ENCODE measurements around the gene AXDND1. TPM values are rescaled to one million over a fixed set of nuclear protein-coding genes. Genes with fewer than 3 reads are reported as not detected.

The AXDND1 gene
- total RNA-seq, 1 experiment from 2014 or later, result 0.48 TPM

DNA sequence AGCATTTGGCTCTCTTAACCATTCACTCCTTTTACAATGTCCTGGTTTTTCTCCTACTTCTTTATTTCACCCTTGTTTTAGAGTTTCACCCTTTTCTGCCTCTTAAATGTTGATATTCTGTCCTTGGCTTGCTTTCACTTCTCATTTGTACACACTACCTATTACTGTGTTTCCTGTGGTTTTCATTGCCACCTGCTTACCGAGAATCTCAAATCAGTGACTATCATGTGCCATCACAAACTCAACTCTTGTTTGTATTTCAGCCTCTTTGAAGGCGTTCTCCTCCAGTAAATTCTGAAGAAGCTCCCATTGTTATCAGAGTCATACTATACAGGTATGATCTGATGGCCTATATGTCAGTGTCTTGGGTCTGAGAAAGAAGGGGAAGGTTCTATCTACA lies 144.3 kb downstream of the AXDND1 start:
- H3K4ac ChIP-seq (ENCODE audit: low read depth, low read length), result no peak overlapping the region
- no peak overlapping the region for H2BK120ac ChIP-seq (ENCODE audit: low read depth, low read length, poor library complexity, severe bottlenecking)
- Mint-ChIP-seq H3K4me3 (no peak overlapping the region), H3K27me3 (ENCODE audit: low read depth) (no peaks in the 10 kb centered on the region; the same call in 1 of the 2 replicates), H3K9me3 (peaks cover 5 to 17% of the 10 kb centered on the region in 2 experiments; a peak in 4 of 5 replicates), H3K36me3 (ENCODE audit: insufficient read depth in 1 of 3, low read depth in 3 of 3) (peaks cover 0 to 2% (median 0%) of the 10 kb centered on the region in 3 experiments; a peak in 1 of 7 replicates), H3K4me1 (peaks cover 0 to 6% of the 10 kb centered on the region in 2 experiments; a peak in 1 of 4 replicates), H3K27ac (no peak overlapping the region)
- no peak overlapping the region for H4K8ac ChIP-seq (replicated peaks; ENCODE audit: insufficient read length, low read depth, low read length)
- H3K18ac ChIP-seq (ENCODE audit: insufficient read length, low read depth, low read length), result no peak overlapping the region
- no peaks in the 10 kb centered on the region for H3K4me1 ChIP-seq (ENCODE audit: insufficient read depth, low read length)
- no peak overlapping the region for H3K23ac ChIP-seq (ENCODE audit: insufficient read length, low read depth, low read length)
- no peak overlapping the region for H2BK12ac ChIP-seq (ENCODE audit: insufficient read length, low read depth, low read length)
- H3K56ac ChIP-seq (ENCODE audit: insufficient read length, low read depth, low read length), result no peak overlapping the region
- no peaks in the 10 kb centered on the region for H3K79me2 ChIP-seq (ENCODE audit: insufficient read depth, low read length)
- no peak overlapping the region for H3K9ac ChIP-seq (ENCODE audit: extremely low read depth, insufficient read length, low read length)
- H3T11ph ChIP-seq (ENCODE audit: low read length), result no peak overlapping the region
- no peak overlapping the region for H2AK5ac ChIP-seq (ENCODE audit: insufficient read length, low read length)
- no peaks in the 10 kb centered on the region for H3K27me3 ChIP-seq (ENCODE audit: insufficient read depth, low read length)
- H3K23me2 ChIP-seq (ENCODE audit: insufficient read length, low read depth, low read length, poor library complexity, severe bottlenecking), result no peaks in the 10 kb centered on the region
- no peaks in the 10 kb centered on the region for H3K79me1 ChIP-seq (ENCODE audit: insufficient read depth, low read depth, low read length, poor library complexity, severe bottlenecking)
- H2AFZ ChIP-seq (ENCODE audit: low read length), result no peak overlapping the region
- H2BK20ac ChIP-seq (ENCODE audit: low read depth, low read length, poor library complexity, severe bottlenecking), result no peak overlapping the region
- no peak overlapping the region for H4K91ac ChIP-seq (ENCODE audit: insufficient read length, low read depth, low read length)
- H3K9me3 ChIP-seq (ENCODE audit: control insufficient read depth, low read depth, low read length), result no peaks in the 10 kb centered on the region
- TF ChIP-seq, protein P1, sequence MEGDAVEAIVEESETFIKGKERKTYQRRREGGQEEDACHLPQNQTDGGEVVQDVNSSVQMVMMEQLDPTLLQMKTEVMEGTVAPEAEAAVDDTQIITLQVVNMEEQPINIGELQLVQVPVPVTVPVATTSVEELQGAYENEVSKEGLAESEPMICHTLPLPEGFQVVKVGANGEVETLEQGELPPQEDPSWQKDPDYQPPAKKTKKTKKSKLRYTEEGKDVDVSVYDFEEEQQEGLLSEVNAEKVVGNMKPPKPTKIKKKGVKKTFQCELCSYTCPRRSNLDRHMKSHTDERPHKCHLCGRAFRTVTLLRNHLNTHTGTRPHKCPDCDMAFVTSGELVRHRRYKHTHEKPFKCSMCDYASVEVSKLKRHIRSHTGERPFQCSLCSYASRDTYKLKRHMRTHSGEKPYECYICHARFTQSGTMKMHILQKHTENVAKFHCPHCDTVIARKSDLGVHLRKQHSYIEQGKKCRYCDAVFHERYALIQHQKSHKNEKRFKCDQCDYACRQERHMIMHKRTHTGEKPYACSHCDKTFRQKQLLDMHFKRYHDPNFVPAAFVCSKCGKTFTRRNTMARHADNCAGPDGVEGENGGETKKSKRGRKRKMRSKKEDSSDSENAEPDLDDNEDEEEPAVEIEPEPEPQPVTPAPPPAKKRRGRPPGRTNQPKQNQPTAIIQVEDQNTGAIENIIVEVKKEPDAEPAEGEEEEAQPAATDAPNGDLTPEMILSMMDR (conservative IDR thresholded peaks at IDR 0.05), result no peak
- H4K5ac ChIP-seq (ENCODE audit: insufficient read length, low read depth, low read length), result no peak overlapping the region
- no peak for DNase-seq
- no peak overlapping the region for H3K4me2 ChIP-seq (ENCODE audit: insufficient read depth, insufficient read length, low read length)
- H2BK15ac ChIP-seq (ENCODE audit: low read depth, low read length), result no peak overlapping the region
- H2BK5ac ChIP-seq (ENCODE audit: insufficient read length, low read length), result no peak overlapping the region
- H3K14ac ChIP-seq (ENCODE audit: insufficient read depth, low read length), result no peak overlapping the region
- WGBS (ENCODE audit: extremely low coverage, insufficient read length, low lambda C conversion rate), result no CpG with 5 or more reads among the region's 2 CpGs
- H4K20me1 ChIP-seq (ENCODE audit: control insufficient read depth, insufficient read depth, insufficient read length), result no peaks in the 10 kb centered on the region
- H3K27ac ChIP-seq (ENCODE audit: insufficient read length, low read depth, low read length), result no peak overlapping the region
